Measurements from ENCODE around the gene MTTP.

DNA sequence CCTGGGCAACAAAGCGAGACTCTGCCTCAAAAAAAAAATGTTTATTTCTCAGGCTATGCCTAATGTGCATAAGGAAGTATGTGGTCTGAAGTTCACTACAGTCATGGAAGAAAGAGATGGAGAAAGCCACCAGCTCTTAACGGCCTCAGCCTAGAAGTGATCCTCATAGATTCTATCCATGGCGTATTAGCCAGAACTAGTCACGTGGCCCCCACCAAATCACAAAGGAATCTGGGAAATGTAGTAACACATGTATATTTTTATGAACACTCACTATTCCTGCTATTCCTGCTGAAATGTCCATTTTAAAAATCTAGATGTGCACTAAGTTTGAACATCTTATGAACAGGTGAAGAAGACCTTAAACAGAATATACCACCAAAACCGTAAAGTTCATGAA, 33.8 kb downstream of the MTTP start:
- TF ChIP-seq, protein P1, sequence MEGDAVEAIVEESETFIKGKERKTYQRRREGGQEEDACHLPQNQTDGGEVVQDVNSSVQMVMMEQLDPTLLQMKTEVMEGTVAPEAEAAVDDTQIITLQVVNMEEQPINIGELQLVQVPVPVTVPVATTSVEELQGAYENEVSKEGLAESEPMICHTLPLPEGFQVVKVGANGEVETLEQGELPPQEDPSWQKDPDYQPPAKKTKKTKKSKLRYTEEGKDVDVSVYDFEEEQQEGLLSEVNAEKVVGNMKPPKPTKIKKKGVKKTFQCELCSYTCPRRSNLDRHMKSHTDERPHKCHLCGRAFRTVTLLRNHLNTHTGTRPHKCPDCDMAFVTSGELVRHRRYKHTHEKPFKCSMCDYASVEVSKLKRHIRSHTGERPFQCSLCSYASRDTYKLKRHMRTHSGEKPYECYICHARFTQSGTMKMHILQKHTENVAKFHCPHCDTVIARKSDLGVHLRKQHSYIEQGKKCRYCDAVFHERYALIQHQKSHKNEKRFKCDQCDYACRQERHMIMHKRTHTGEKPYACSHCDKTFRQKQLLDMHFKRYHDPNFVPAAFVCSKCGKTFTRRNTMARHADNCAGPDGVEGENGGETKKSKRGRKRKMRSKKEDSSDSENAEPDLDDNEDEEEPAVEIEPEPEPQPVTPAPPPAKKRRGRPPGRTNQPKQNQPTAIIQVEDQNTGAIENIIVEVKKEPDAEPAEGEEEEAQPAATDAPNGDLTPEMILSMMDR (IDR thresholded peaks at IDR 0.05): no peak
- TF ChIP-seq POLR2A (IDR thresholded peaks at IDR 0.05): no peak

Measured in heart left ventricle (tissue), 13 donors.